Neuronal stem cell (in vitro differentiated cells): ENCODE data around the gene HPS3.

Experiments used
- DNase-seq: peaks from one replicate; pipeline ENCODE4 v3.0.0-alpha.2; 2013; ENCODE audit warnings: low spot score
- H2AFZ ChIP-seq: one replicate; pipeline ENCODE4 v1.6.1; 2013; ENCODE audit warnings: mild to moderate bottlenecking, low read length, inconsistent platforms
- H2AK5ac ChIP-seq: 2 replicates; pipeline ENCODE4 v1.6.1; 2013; ENCODE audit warnings: low read depth, mild to moderate bottlenecking, inconsistent platforms, low read length, moderate library complexity, mixed read lengths
- H2BK120ac ChIP-seq: 2 replicates; pipeline ENCODE4 v1.6.1; 2013; ENCODE audit warnings: low read depth, mild to moderate bottlenecking, inconsistent platforms, low read length, moderate library complexity, mixed read lengths
- H2BK12ac ChIP-seq: one replicate; pipeline ENCODE4 v1.6.1; 2013; ENCODE audit warnings: low read length, inconsistent platforms
- H2BK15ac ChIP-seq: 2 replicates; pipeline ENCODE4 v1.6.1; 2013; ENCODE audit warnings: mild to moderate bottlenecking, low read length, inconsistent platforms, mixed read lengths
- H2BK5ac ChIP-seq: one replicate; pipeline ENCODE4 v1.6.1; 2013; ENCODE audit warnings: inconsistent platforms, mild to moderate bottlenecking, low read length, moderate library complexity
- H3K14ac ChIP-seq: one replicate; pipeline ENCODE4 v1.6.1; 2013; ENCODE audit warnings: low read length, inconsistent platforms
- H3K18ac ChIP-seq: 2 replicates; pipeline ENCODE4 v1.6.1; 2013; ENCODE audit warnings: low read length, inconsistent platforms
- H3K23ac ChIP-seq: 2 replicates; pipeline ENCODE4 v1.6.1; 2013; ENCODE audit warnings: low read depth, mild to moderate bottlenecking, mixed read lengths, low read length, inconsistent platforms; ENCODE audit not compliant: poor library complexity
- H3K27ac ChIP-seq: replicated peaks from 3 replicates; pipeline ENCODE4 v1.5.1; 2013; ENCODE audit warnings: low read length, inconsistent platforms
- H3K27me3 ChIP-seq, 3 experiments: 2 replicates each; pipeline ENCODE4 v1.6.1; 2013; ENCODE audit warnings: low read length in 3 of 3, mild to moderate bottlenecking in 2 of 3, inconsistent platforms in 1 of 3, low read depth in 1 of 3, mixed read lengths in 1 of 3, moderate library complexity in 1 of 3; ENCODE audit not compliant: control insufficient read depth in 3 of 3, insufficient read depth in 3 of 3
- H3K36me3 ChIP-seq, 2 donors: replicated peaks in 1 of 2; 2 replicates each; pipeline ENCODE4 v1.6.1; 2013; ENCODE audit warnings: low read length in 2 of 2; ENCODE audit not compliant: control insufficient read depth in 2 of 2, insufficient read depth in 2 of 2
- H3K4ac ChIP-seq: 2 replicates; pipeline ENCODE4 v1.6.1; 2013; ENCODE audit warnings: inconsistent platforms, mild to moderate bottlenecking, low read length, moderate library complexity
- H3K4me1 ChIP-seq, 2 donors: 1 replicate in 1 of 2; 2 replicates in 1 of 2; pipeline ENCODE4 v1.6.1; 2013; ENCODE audit warnings: low read length in 2 of 2, low read depth in 1 of 2; ENCODE audit not compliant: control insufficient read depth in 2 of 2, insufficient read depth in 1 of 2
- H3K4me2 ChIP-seq: one replicate; pipeline ENCODE4 v1.6.1; 2013; ENCODE audit warnings: mild to moderate bottlenecking, low read length, inconsistent platforms; ENCODE audit not compliant: insufficient read depth, poor library complexity, severe bottlenecking
- H3K4me3 ChIP-seq, 2 donors: 2 replicates each; pipeline ENCODE4 v1.5.1; 2013; ENCODE audit warnings: low read length in 2 of 2, mild to moderate bottlenecking in 2 of 2, inconsistent platforms in 1 of 2, moderate library complexity in 1 of 2
- H3K79me1 ChIP-seq: one replicate; pipeline ENCODE4 v1.6.1; 2013; ENCODE audit warnings: low read depth, mild to moderate bottlenecking, inconsistent platforms, low read length, moderate library complexity
- H3K9ac ChIP-seq: one replicate; pipeline ENCODE4 v1.6.1; 2013; ENCODE audit warnings: mild to moderate bottlenecking, low read depth, low read length, inconsistent platforms; ENCODE audit not compliant: poor library complexity
- H3K9me3 ChIP-seq, 2 donors: replicated peaks in 1 of 2; 2 replicates each; pipeline versions ENCODE3 to v1.6.1; 2013; ENCODE audit warnings: low read length in 2 of 2, mild to moderate bottlenecking in 2 of 2, inconsistent platforms in 1 of 2, low read depth in 1 of 2, mixed read lengths in 1 of 2, moderate library complexity in 1 of 2; ENCODE audit not compliant: control insufficient read depth in 2 of 2, insufficient read depth in 1 of 2
- H4K8ac ChIP-seq: one replicate; pipeline ENCODE4 v1.6.1; 2013; ENCODE audit warnings: low read depth, mild to moderate bottlenecking, inconsistent platforms, low read length, moderate library complexity
- H4K91ac ChIP-seq: one replicate; pipeline ENCODE4 v1.6.1; 2013; ENCODE audit warnings: low read length, low read depth, mild to moderate bottlenecking, inconsistent platforms; ENCODE audit not compliant: poor library complexity
- WGBS, 2 donors: extraction: QIAGEN DNeasy Blood & Tissue Kit; methylation state at CpG; one replicate each; pipeline ENCODE4 v1.1.7; 2013; ENCODE audit warnings: missing lambda C conversion rate in 2 of 2, mixed read lengths in 1 of 2; ENCODE audit not compliant: insufficient read length in 2 of 2, insufficient replicate concordance in 1 of 2; ENCODE audit errors: extremely low coverage in 2 of 2; 5-methylcytosine and 5-hydroxymethylcytosine counted together

Gene HPS3

GRCh38 chr3:149197669-149198068 lies 68.2 kb downstream of the HPS3 start:
- no peak overlapping the region for H2BK120ac ChIP-seq
- no peak overlapping the region for H3K14ac ChIP-seq
- H4K91ac ChIP-seq, result no peak overlapping the region
- H3K4me3 ChIP-seq, result no peak overlapping the region
- H3K36me3 ChIP-seq, result peaks cover 0 to 5% of the 10 kb centered on the region in 2 donors
- H2BK5ac ChIP-seq, result no peak overlapping the region
- H3K18ac ChIP-seq, result no peak overlapping the region
- H3K23ac ChIP-seq, result no peak overlapping the region
- no peak overlapping the region for H2BK15ac ChIP-seq
- H3K4me1 ChIP-seq, result peaks cover 5 to 7% of the 10 kb centered on the region in 2 donors
- no peaks in the 10 kb centered on the region for H3K9me3 ChIP-seq
- H2AK5ac ChIP-seq, result no peak overlapping the region
- peak overlapping the region; percentile 34 for H3K4me2 ChIP-seq
- peak; percentile 29 for DNase-seq
- no peaks in the 10 kb centered on the region for H3K79me1 ChIP-seq
- WGBS, 2 donors, result no CpG with 5 or more reads among the region's 5 CpGs
- no peak overlapping the region for H4K8ac ChIP-seq
- no peak overlapping the region for H3K27ac ChIP-seq
- H2BK12ac ChIP-seq, result no peak overlapping the region
- no peaks in the 10 kb centered on the region for H3K27me3 ChIP-seq
- H3K4ac ChIP-seq, result no peak overlapping the region
- H3K9ac ChIP-seq, result no peak overlapping the region
- peak overlapping the region; percentile 8 for H2AFZ ChIP-seq

DNA sequence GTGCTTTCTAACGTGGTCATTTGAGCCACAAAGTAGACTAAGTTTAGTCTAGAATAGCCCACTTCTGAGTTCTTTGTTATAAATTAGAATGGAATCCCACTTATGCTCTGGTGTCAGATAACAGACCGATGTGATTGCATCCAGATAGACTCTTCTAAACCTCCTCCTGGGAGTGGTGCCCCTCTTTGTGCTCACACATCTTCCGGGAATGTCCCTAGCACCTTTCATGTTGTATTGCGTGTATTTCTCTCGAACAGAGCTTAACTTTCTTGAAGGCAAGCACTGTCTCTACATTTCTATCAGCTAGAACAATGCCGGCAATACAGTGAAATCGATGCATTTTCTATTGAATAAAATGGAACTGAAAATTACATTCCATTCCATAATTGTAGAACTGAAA lies 69.2 kb downstream of the HPS3 start:
- peak; percentile 57 for DNase-seq

DNA sequence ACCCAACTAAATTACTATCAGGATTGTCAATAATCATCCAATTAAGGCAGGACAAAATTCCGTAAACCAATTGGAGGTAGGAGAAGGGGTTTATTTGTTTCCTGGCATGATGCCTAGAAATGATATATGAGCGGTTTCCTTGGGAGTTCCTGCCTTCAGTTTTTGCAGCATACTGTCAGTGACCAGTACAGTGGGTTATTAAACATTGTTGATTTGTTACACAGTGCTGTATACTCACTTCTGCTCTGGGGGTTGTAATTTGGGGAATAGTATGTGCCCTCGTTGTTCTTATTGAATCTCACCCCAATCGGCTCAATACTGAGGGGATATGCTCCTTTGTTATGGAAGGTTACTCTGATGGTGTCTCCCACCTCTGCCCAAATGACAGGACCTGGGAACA lies 70.0 kb downstream of the HPS3 start:
- no peaks in the 10 kb centered on the region for H3K79me1 ChIP-seq
- no peak overlapping the region for H3K4me2 ChIP-seq
- no peak for DNase-seq
- H4K8ac ChIP-seq, result no peak overlapping the region
- no peak overlapping the region for H2BK120ac ChIP-seq
- no peak overlapping the region for H4K91ac ChIP-seq
- H2BK5ac ChIP-seq, result no peak overlapping the region
- H3K36me3 ChIP-seq, result peaks cover 0 to 7% of the 10 kb centered on the region in 2 donors
- H3K18ac ChIP-seq, result no peak overlapping the region
- no peak overlapping the region for H2AK5ac ChIP-seq
- no peak overlapping the region for H3K23ac ChIP-seq
- no peak overlapping the region for H2BK12ac ChIP-seq
- no peak overlapping the region for H3K9ac ChIP-seq
- H3K14ac ChIP-seq, result no peak overlapping the region
- H3K27ac ChIP-seq, result no peak overlapping the region
- no peaks in the 10 kb centered on the region for H3K9me3 ChIP-seq
- no peak overlapping the region for H3K4me3 ChIP-seq
- H3K4ac ChIP-seq, result no peak overlapping the region
- no peak overlapping the region for H2BK15ac ChIP-seq
- peaks cover 5 to 7% of the 10 kb centered on the region in 2 donors for H3K4me1 ChIP-seq
- no peaks in the 10 kb centered on the region for H3K27me3 ChIP-seq
- WGBS, 2 donors, result no CpG with 5 or more reads among the region's 4 CpGs
- no peak overlapping the region for H2AFZ ChIP-seq

More for the DNA sequence above, 69.2 kb downstream of the HPS3 start:
- Histone ChIP-seq H3K14ac (no peak overlapping the region), H3K9ac (no peak overlapping the region), H2BK120ac (no peak overlapping the region), H3K4ac (no peak overlapping the region), H3K4me1 (peaks cover 5 to 7% of the 10 kb centered on the region in 2 donors), H3K9me3 (no peaks in the 10 kb centered on the region), H2BK15ac (no peak overlapping the region), H3K79me1 (no peaks in the 10 kb centered on the region), H3K18ac (no peak overlapping the region), H3K23ac (no peak overlapping the region), H3K36me3 (peaks cover 0 to 6% of the 10 kb centered on the region in 2 donors), H3K4me2 (peak overlapping the region; percentile 41), H2BK5ac (no peak overlapping the region), H2AFZ (peak overlapping the region; percentile 76), H4K8ac (no peak overlapping the region), H3K27me3 (no peaks in the 10 kb centered on the region), H4K91ac (no peak overlapping the region), H2AK5ac (no peak overlapping the region), H2BK12ac (no peak overlapping the region), H3K27ac (peak overlapping the region; percentile 48), H3K4me3 (no peak overlapping the region)
- no CpG with 5 or more reads among the region's 7 CpGs for WGBS, 2 donors

GRCh38 chr3:149203758-149204157 lies 74.3 kb downstream of the HPS3 start:
- Histone ChIP-seq H3K4me2 (no peak overlapping the region), H2BK120ac (no peak overlapping the region), H3K79me1 (no peaks in the 10 kb centered on the region), H2BK5ac (no peak overlapping the region), H3K36me3 (peaks cover 0 to 16% of the 10 kb centered on the region in 2 donors), H3K18ac (no peak overlapping the region), H3K27me3 (no peaks in the 10 kb centered on the region), H2BK12ac (peak overlapping the region; percentile 93), H2AFZ (peak overlapping the region; percentile 0), H4K8ac (no peak overlapping the region), H2AK5ac (no peak overlapping the region), H3K27ac (no peak overlapping the region), H4K91ac (no peak overlapping the region), H3K23ac (no peak overlapping the region), H3K14ac (no peak overlapping the region), H3K4ac (no peak overlapping the region), H3K4me1 (peaks cover 2 to 3% of the 10 kb centered on the region in 2 donors), H3K9ac (no peak overlapping the region), H3K9me3 (no peaks in the 10 kb centered on the region), H2BK15ac (no peak overlapping the region), H3K4me3 (no peak overlapping the region)
- no peak for DNase-seq
- no CpG with 5 or more reads among the region's 3 CpGs for WGBS, 2 donors
